ENCODE measurements around the gene SEMA3B. TPM values are rescaled to one million over a fixed set of nuclear protein-coding genes. Genes with fewer than 3 reads are reported as not detected.

SEMA3B gene
- polyA plus RNA-seq, 3 donors from 2014 or later, result not detected

DNA sequence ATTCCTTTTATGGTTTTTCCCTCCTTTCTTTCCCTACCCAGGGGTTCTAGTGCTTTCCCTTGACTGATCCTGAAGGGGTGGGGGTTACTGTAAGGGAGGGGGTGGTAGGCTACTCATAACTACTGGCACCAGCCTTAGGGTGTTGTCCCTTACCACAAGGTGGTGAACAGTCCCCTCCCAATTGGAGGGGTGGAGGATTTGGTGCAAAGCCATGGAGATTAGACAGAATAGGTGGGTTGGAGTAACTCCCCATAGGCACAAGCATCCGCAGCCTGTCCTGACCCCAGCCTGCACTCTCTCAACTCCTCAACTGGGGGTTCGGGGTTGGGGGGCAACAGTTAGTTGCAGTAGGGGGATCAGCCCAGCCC is 56.1 kb downstream of the SEMA3B start:
- no peaks in the 10 kb centered on the region for H3K36me3 Mint-ChIP-seq
- no peak for DNase-seq
- no peaks in the 10 kb centered on the region for H3K9me3 Mint-ChIP-seq
- no peak overlapping the region for H3K4me3 Mint-ChIP-seq
- H3K27me3 Mint-ChIP-seq (ENCODE audit: low read depth in 3 of 3), result peaks cover 0 to 10% (median 2%) of the 10 kb centered on the region in 3 donors
- H3K4me1 Mint-ChIP-seq, result peaks cover 35 to 40% of the 10 kb centered on the region in 2 donors
- H3K27ac Mint-ChIP-seq, result peak overlapping the region in 5 of 6 donors; percentile 43 to 88 (median 62)

DNA sequence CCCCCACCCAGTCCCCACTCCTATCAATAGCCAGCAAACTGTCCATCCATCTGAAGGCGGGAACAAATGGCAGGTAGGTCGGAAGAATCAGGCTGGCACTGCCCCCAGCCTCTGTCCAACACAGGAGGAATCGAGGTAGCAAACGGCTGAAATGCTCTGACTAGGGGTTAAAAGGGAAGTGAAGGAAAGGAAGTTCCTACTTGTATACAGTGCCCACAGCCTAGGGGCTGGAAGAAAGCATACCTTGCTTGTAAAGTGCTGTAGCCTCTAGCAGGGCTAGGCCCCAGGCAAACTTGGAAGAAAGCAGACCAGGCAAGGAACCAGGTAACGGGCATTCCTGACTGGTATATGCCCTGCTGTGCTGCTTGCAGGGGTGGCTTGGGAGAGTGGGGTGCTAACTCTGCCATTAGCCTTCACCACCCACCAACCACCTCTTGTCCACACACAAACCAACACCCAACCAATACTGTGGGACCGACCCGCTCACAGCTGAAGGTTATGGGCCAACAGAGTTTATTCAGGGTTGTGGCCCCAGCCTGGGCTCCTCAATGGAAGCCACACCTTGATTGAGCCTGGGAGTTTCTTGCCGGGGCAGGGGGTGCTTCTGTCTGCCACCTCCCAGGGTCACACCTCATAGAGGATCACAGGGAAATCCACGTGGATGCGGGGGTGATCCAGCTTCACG is 56.7 kb downstream of the SEMA3B start:
- peak overlapping the region in 2 of 6 donors; percentile 53 to 62 for H3K27ac Mint-ChIP-seq
- H3K27me3 Mint-ChIP-seq (ENCODE audit: low read depth in 3 of 3), result peaks cover 0 to 10% (median 2%) of the 10 kb centered on the region in 3 donors
- H3K36me3 Mint-ChIP-seq, result peaks cover 0 to 2% (median 0%) of the 10 kb centered on the region in 3 donors
- H3K4me1 Mint-ChIP-seq, result peaks cover 32 to 35% of the 10 kb centered on the region in 2 donors
- H3K9me3 Mint-ChIP-seq, result no peaks in the 10 kb centered on the region
- H3K4me3 Mint-ChIP-seq, result peak overlapping the region in 1 of 5 donors; percentile 21
- DNase-seq, result no peak

DNA sequence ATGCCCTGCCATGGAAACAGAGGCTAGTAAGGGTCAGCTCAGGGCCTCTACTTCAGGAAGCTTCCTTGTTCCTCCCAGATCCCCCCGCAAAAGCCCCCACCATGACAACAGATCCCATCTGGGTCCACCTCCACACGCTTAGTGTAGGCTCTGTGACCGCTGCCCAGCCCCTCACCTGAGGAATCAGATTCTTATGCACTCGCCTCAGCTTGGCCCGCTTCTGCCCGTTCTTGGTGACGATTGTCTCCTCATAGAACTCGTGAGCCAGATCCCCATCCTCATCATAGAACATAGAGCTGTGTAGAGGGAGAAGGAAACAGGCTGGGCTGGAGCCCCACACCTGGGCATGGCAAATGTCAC is 57.2 kb downstream of the SEMA3B start:
- peak overlapping the region; percentile 21 to 95 (median 41) for H3K4me3 Mint-ChIP-seq
- H3K36me3 Mint-ChIP-seq, result peaks cover 0 to 4% (median 0%) of the 10 kb centered on the region in 3 donors
- H3K27ac Mint-ChIP-seq, result peak overlapping the region in 1 of 6 donors; percentile 30
- no peaks in the 10 kb centered on the region for H3K9me3 Mint-ChIP-seq
- peaks cover 0 to 8% (median 2%) of the 10 kb centered on the region in 3 donors for H3K27me3 Mint-ChIP-seq (ENCODE audit: low read depth in 3 of 3)
- DNase-seq, result no peak
- peaks cover 31 to 33% of the 10 kb centered on the region in 2 donors for H3K4me1 Mint-ChIP-seq

DNA sequence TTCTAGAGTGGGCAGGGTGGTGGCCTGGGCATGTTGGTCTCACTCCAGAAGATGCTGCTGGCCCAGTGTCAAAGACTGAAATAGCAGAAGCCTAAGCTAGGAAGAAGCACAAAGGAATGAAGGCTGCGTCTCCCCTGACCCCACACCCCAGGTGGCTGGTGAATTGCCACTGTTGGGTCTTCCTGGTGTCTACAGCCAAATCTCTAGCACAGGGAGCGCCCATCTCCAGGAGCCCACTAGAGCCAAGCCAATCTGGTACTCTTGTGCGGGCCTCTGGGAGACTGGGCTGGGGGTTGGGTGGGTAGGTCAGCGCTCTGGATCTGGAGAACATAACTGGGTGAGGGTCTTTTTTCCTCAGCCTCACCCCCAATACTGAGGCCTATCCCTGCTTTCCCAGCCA is 58.2 kb downstream of the SEMA3B start:
- Mint-ChIP-seq H3K27ac (peak overlapping the region; percentile 79 to 91 (median 82)), H3K27me3 (ENCODE audit: low read depth in 3 of 3) (peaks cover 0 to 8% (median 2%) of the 10 kb centered on the region in 3 donors), H3K4me1 (peaks cover 35 to 41% of the 10 kb centered on the region in 2 donors), H3K36me3 (peaks cover 0 to 7% (median 0%) of the 10 kb centered on the region in 3 donors), H3K4me3 (peak overlapping the region; percentile 84 to 98 (median 94)), H3K9me3 (no peaks in the 10 kb centered on the region)
- DNase-seq, result no peak

Other genes starting within 250 kb of the SEMA3B start
- gene RBM5, start 180.2 kb upstream of the SEMA3B start, polyA plus RNA-seq, result 10 to 100 TPM; 15.5 to 40.7 (median 21.4) TPM
- gene SEMA3F, start 113.8 kb upstream of the SEMA3B start, polyA plus RNA-seq, result not detected
- not detected for gene GNAT1, start 77.5 kb upstream of the SEMA3B start, polyA plus RNA-seq
- not detected for gene SLC38A3, start 63.9 kb upstream of the SEMA3B start, polyA plus RNA-seq
- 100 to 1,000 TPM; 550 to 903 (median 902) TPM for gene GNAI2, start 32.9 kb upstream of the SEMA3B start, polyA plus RNA-seq
- not detected for gene LSMEM2, start 9.9 kb downstream of the SEMA3B start, polyA plus RNA-seq
- gene IFRD2, start 23.3 kb downstream of the SEMA3B start, polyA plus RNA-seq, result 10 to 100 TPM; 38.0 to 54.3 (median 51.3) TPM
- 1 to 10 TPM; 1.5 to 2.4 (median 2.2) TPM for gene HYAL3, start 30.3 kb downstream of the SEMA3B start, polyA plus RNA-seq
- gene NAA80, start 30.3 kb downstream of the SEMA3B start, polyA plus RNA-seq, result 10 to 100 TPM in 2 of 3 donors, 1 to 10 TPM in 1; 4.7 to 13.4 (median 10.5) TPM
- under 1 TPM in 2 of 3 donors, not detected in 1; 0.18 to 0.57 TPM for gene HYAL1, start 34.4 kb downstream of the SEMA3B start, polyA plus RNA-seq
- gene HYAL2, start 53.6 kb downstream of the SEMA3B start, polyA plus RNA-seq, result 10 to 100 TPM in 2 of 3 donors, 1 to 10 TPM in 1; 4.9 to 15.0 (median 10.8) TPM
- gene TUSC2, start 59.1 kb downstream of the SEMA3B start, polyA plus RNA-seq, result 10 to 100 TPM; 42.9 to 70.4 (median 68.4) TPM
- gene RASSF1, start 71.7 kb downstream of the SEMA3B start, polyA plus RNA-seq, result 100 to 1,000 TPM; 172 to 253 (median 187) TPM
- gene ZMYND10, start 76.6 kb downstream of the SEMA3B start, polyA plus RNA-seq, result 1 to 10 TPM; 2.3 to 3.7 (median 3.6) TPM
- gene NPRL2, start 81.6 kb downstream of the SEMA3B start, polyA plus RNA-seq, result 100 to 1,000 TPM in 2 of 3 donors, 10 to 100 TPM in 1; 77.5 to 104 (median 101) TPM
- gene CYB561D2, start 81.7 kb downstream of the SEMA3B start, polyA plus RNA-seq, result 100 to 1,000 TPM; 120 to 158 (median 131) TPM
- gene TMEM115, start 90.4 kb downstream of the SEMA3B start, polyA plus RNA-seq, result 10 to 100 TPM; 27.9 to 48.6 (median 36.6) TPM
- 1 to 10 TPM; 1.5 to 6.0 (median 2.3) TPM for gene CACNA2D2, start 234.5 kb downstream of the SEMA3B start, polyA plus RNA-seq